AG10803 (cell line): ENCODE measurements around the gene MAPK8IP3.
"Not testable (repeated sequence)": the region's sequence is repeated elsewhere in the genome, so short reads cannot be mapped to it uniquely, and the experiment has no call there.

Experiments used
- DNase-seq: peaks from one replicate; pipeline ENCODE4 v3.0.0; 2010; ENCODE audit warnings: low read depth
- H3K4me3 ChIP-seq: 2 replicates; pipeline ENCODE4 v1.5.1; 2011; ENCODE audit warnings: mild to moderate bottlenecking, low read length, control low read depth
- CTCF ChIP-seq: conservative IDR thresholded peaks from 2 replicates; pipeline ENCODE4 v1.5.1; 2011; ENCODE audit warnings: mild to moderate bottlenecking, low read length, control low read depth, inconsistent platforms

MAPK8IP3 gene

GRCh38 chr16:1731603-1732002 lies 25.6 kb downstream of the MAPK8IP3 start:
- no peak overlapping the region for H3K4me3 ChIP-seq
- DNase-seq, result no peak
- TF ChIP-seq CTCF, result no peak

GRCh38 chr16:1732071-1732470 lies 26.1 kb downstream of the MAPK8IP3 start:
- H3K4me3 ChIP-seq, result no peak overlapping the region
- no peak for DNase-seq
- no peak for TF ChIP-seq CTCF

- DNase-seq, H3K4me3 ChIP-seq: not testable (repeated sequence)
Measured at GRCh38 chr16:1732551-1732987, 26.6 kb downstream of the MAPK8IP3 start.

GRCh38 chr16:1734123-1734522 lies 28.1 kb downstream of the MAPK8IP3 start:
- DNase-seq, result no peak
- no peak for TF ChIP-seq CTCF
- H3K4me3 ChIP-seq, result no peak overlapping the region

- DNase-seq, result no peak
- no peak overlapping the region for H3K4me3 ChIP-seq
- no peak for TF ChIP-seq CTCF
Measured at GRCh38 chr16:1734816-1735215, 28.8 kb downstream of the MAPK8IP3 start.

GRCh38 chr16:1740234-1740633 lies 34.2 kb downstream of the MAPK8IP3 start:
- TF ChIP-seq CTCF, result no peak

GRCh38 chr16:1740781-1741490 lies 34.9 kb downstream of the MAPK8IP3 start:
- H3K4me3 ChIP-seq, result no peak overlapping the region
- TF ChIP-seq CTCF, result no peak
- no peak for DNase-seq

More at GRCh38 chr16:1740234-1740633, 34.2 kb downstream of the MAPK8IP3 start:
- no peak for DNase-seq
- no peak overlapping the region for H3K4me3 ChIP-seq
